ENCODE data around the gene BAK1. TPM values are rescaled to one million over a fixed set of nuclear protein-coding genes. Genes with fewer than 3 reads are reported as not detected.

BAK1 gene
- total RNA-seq, 6 donors from 2014 or later: 9.2 to 23.5 (median 13.7) TPM

DNA sequence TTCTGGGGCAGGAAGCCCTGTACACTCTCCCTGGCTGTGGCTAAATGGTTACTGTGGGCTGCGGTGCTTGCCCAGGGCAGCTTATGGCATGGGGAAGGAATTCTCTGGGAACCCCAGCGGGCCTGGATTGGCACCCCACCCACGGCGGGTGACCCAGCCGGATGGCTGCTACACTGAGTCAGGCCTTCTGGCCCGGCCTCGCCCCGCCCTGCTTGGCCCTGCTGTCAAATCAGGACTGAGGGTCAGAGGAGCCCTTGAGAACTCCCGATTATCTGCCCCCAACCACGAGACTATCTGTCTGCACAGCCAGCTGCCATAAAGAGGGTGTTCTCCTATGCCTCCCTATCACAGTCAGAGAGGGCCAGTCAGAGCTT lies 33.7 kb upstream of the BAK1 start:
- peak in 1 of 2 donors; percentile 87 for ATAC-seq (ENCODE audit: low FRiP score in 2 of 2)
- H3K4me1 ChIP-seq: peaks cover 15 to 22% (median 17%) of the 10 kb centered on the region in 4 donors
- no peak overlapping the region for H3K4me3 ChIP-seq
- H3K27ac ChIP-seq: no peak overlapping the region
- 88 to 91% methylated on average over 9 of the region's 10 CpGs for WGBS, 2 donors
- peak in 1 of 2 donors; percentile 83 for DNase-seq
- TF ChIP-seq EP300 (IDR thresholded peaks at IDR 0.05): no peak
- TF ChIP-seq POLR2AphosphoS5 (IDR thresholded peaks at IDR 0.05): no peak
- no peak for TF ChIP-seq POLR2A (IDR thresholded peaks at IDR 0.05)
- TF ChIP-seq, protein P1, sequence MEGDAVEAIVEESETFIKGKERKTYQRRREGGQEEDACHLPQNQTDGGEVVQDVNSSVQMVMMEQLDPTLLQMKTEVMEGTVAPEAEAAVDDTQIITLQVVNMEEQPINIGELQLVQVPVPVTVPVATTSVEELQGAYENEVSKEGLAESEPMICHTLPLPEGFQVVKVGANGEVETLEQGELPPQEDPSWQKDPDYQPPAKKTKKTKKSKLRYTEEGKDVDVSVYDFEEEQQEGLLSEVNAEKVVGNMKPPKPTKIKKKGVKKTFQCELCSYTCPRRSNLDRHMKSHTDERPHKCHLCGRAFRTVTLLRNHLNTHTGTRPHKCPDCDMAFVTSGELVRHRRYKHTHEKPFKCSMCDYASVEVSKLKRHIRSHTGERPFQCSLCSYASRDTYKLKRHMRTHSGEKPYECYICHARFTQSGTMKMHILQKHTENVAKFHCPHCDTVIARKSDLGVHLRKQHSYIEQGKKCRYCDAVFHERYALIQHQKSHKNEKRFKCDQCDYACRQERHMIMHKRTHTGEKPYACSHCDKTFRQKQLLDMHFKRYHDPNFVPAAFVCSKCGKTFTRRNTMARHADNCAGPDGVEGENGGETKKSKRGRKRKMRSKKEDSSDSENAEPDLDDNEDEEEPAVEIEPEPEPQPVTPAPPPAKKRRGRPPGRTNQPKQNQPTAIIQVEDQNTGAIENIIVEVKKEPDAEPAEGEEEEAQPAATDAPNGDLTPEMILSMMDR (IDR thresholded peaks at IDR 0.05): no peak
- H3K9me3 ChIP-seq: no peaks in the 10 kb centered on the region
- no peaks in the 10 kb centered on the region for H3K36me3 ChIP-seq
- H3K27me3 ChIP-seq: no peaks in the 10 kb centered on the region

DNA sequence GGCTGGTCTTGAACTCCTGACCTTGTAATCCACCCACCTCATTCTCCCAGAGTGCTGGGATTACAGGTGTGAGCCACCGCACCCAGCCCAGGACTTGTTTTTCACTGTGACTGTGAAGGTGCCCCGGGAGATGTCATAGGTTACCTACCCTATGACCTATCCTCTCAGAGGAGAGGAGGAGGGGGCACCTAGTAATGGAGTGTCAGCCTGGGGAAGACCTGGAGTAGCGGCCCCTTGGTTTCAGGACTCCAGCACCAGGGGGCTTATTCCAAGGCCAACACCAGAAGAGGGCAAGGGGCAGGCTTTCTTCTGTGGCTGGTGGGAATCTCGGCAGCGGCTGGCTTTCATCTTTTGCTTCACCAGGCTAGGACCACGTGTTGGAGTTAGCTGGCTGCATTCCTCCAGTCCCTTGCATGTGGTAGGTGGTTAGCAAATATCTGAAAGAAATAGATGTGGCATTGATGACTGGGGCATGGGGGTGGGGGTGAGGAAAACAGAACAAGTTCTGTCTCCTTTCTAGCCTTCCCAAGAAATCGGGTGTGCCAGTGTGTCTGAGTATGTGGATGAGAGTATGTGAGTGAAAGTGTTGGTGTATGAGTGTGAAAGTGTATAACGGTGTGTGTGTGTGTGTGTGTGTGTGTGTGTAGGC lies 33.2 kb upstream of the BAK1 start:
- TF ChIP-seq, protein P1 (IDR thresholded peaks at IDR 0.05): no peak
- TF ChIP-seq EP300 (IDR thresholded peaks at IDR 0.05): no peak
- TF ChIP-seq POLR2AphosphoS5 (IDR thresholded peaks at IDR 0.05): no peak
- TF ChIP-seq POLR2A (IDR thresholded peaks at IDR 0.05): no peak
- Histone ChIP-seq H3K27me3 (no peaks in the 10 kb centered on the region), H3K27ac (no peak overlapping the region), H3K4me1 (peaks cover 13 to 23% (median 17%) of the 10 kb centered on the region in 4 donors), H3K36me3 (no peaks in the 10 kb centered on the region), H3K9me3 (no peaks in the 10 kb centered on the region), H3K4me3 (no peak overlapping the region)
- no peak for DNase-seq
- 77% methylated on average over 8 of the region's 8 CpGs for WGBS, 2 donors
- ATAC-seq (ENCODE audit: low FRiP score in 2 of 2): no peak

DNA sequence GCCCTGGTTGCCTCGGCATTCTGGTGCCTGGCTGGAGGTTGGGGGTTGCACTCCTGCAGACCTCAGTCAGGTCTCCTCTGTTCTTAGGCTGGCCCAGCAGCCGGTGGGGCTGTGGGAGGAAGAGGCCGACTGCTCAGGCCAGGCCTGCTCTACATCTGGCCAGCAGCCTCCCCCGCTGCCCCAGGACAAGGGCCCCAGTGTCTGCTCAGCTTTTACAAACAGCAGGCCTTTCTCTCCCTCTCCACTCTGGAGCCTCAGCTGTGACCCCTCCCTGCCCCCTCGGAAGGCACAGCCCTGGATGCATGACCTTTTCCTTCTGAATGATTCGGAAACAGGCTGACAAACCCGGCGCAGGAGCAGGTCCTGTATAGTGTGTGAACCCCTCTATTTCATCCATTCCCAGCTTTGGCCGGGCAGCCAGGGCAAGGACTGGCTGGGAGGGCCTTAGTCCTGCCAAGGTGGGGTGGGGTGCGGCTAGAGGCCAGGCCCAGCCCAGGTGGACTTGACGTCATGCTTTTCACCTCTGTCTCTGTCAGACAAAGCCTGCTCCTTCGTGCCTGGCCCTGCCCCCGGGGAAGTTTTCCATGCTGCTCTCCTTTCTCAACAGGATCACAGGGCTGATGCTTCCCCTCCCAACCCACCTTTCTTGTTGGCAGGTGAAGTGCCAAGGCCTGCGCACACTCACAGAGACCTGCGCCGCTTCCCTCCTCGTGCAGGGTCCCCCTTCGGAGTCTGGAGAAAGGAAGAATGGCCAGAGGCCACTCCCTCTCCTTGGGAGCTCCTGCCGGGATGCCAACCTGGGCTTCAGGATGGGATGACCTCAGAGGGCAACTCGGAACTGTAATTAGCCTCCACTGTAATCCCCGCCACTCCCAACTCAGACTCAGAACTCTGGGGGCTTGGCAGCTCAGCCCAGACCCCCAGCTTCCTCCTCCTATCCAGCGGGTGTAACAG lies 31.0 kb upstream of the BAK1 start:
- peak overlapping the region in 2 of 4 donors; percentile 12 to 18 for H3K27ac ChIP-seq
- TF ChIP-seq EP300 (IDR thresholded peaks at IDR 0.05): no peak
- no peak for TF ChIP-seq POLR2A (IDR thresholded peaks at IDR 0.05)
- no peak for TF ChIP-seq POLR2AphosphoS5 (IDR thresholded peaks at IDR 0.05)
- TF ChIP-seq, protein P1 (IDR thresholded peaks at IDR 0.05): no peak
- 81 to 84% methylated on average over 18 to 22 of the region's 22 CpGs for WGBS, 2 donors

DNA sequence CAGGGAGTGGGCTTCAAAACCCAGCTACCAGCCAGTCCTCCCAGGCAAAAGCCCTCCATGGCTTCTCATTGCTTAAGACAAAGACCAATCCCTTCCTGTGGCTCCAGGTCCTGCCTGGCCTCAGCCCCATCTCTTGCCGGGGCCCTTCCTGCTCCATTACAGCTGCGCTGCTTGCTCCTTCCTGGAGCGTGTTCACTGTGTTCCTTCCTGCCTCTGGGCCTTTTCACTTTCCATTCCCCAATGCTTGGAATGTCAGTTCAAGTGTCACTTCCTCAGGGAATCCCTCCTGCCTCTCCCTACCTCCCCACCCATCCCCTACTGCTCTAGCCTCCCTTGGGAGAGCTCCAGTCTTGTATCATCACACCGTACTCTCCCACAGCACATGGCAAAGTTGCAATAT lies 30.0 kb upstream of the BAK1 start:
- Histone ChIP-seq H3K27me3 (no peaks in the 10 kb centered on the region), H3K27ac (peak overlapping the region; percentile 32 to 69 (median 48)), H3K4me1 (peaks cover 13 to 31% (median 17%) of the 10 kb centered on the region in 4 donors), H3K9me3 (no peaks in the 10 kb centered on the region), H3K4me3 (no peak overlapping the region), H3K36me3 (no peaks in the 10 kb centered on the region)
- no peak for ATAC-seq (ENCODE audit: low FRiP score in 2 of 2)
- WGBS, 2 donors: 69 to 75% methylated on average over 4 of the region's 4 CpGs
- DNase-seq: no peak
- peak in 1 of 2 donors; percentile 25 for TF ChIP-seq POLR2AphosphoS5 (IDR thresholded peaks at IDR 0.05)
- TF ChIP-seq, protein P1 (IDR thresholded peaks at IDR 0.05): no peak
- no peak for TF ChIP-seq POLR2A (IDR thresholded peaks at IDR 0.05)
- TF ChIP-seq EP300 (IDR thresholded peaks at IDR 0.05): no peak

More for the DNA sequence above, 31.0 kb upstream of the BAK1 start:
- no peak for ATAC-seq (ENCODE audit: low FRiP score in 2 of 2)
- H3K27me3 ChIP-seq: no peaks in the 10 kb centered on the region
- no peak overlapping the region for H3K4me3 ChIP-seq
- H3K9me3 ChIP-seq: no peaks in the 10 kb centered on the region
- H3K4me1 ChIP-seq: peaks cover 13 to 31% (median 17%) of the 10 kb centered on the region in 4 donors
- no peaks in the 10 kb centered on the region for H3K36me3 ChIP-seq
- no peak for DNase-seq

All from upper lobe of left lung (tissue), 6 donors.